GM12878 (cell line): ENCODE data around the gene ZNF780A. TPM values are rescaled to one million over a fixed set of nuclear protein-coding genes. Genes with fewer than 3 reads are reported as not detected.

Experiments used
- EZH2 ChIP-seq: IDR thresholded peaks from 2 replicates; pipeline ENCODE4 v1.6.1; 2012; ENCODE audit warnings: low read depth, mild to moderate bottlenecking, control low read depth, inconsistent platforms, low read length, borderline replicate concordance; ENCODE audit not compliant: control insufficient read depth
- POLR2AphosphoS5 ChIP-seq: IDR thresholded peaks from 2 replicates; pipeline ENCODE4 v1.6.1; 2011; ENCODE audit warnings: mild to moderate bottlenecking, low read length, inconsistent platforms
- polyA plus RNA-seq, 11 experiments: library from polyadenylated mRNA; depleted of rRNA in 4 of 11; unstranded in 6 of 11; stranded (reverse) in 5 of 11; fragments of >200 nt; fragmentation: Nextera tagmentation in 4 of 11; fragmentation: Illumina TruSeq in 1 of 11; extraction: Ambion mirVana in 4 of 11; extraction: Trizol in 1 of 11; gene quantifications; 1 replicate in 1 of 11; 2 replicates in 10 of 11; pipeline versions ENCODE4 v1.2.1 to v1.2.3, GENCODE V29; 2011 to 2016; ENCODE audit warnings: inconsistent platforms in 2 of 11, missing spikeins in 2 of 11, low read depth in 1 of 11
- total RNA-seq, 4 experiments: library from RNA; depleted of rRNA in 3 of 4; stranded (reverse); fragments of >200 nt in 3 of 4; fragmentation: Illumina TruSeq in 1 of 4; extraction: Trizol in 1 of 4; gene quantifications; 2 replicates each; pipeline versions ENCODE4 v1.2.1 to v1.2.3, GENCODE V29; 2013 to 2021
- TF ChIP-seq, protein P1 (sequence below): IDR thresholded peaks from 2 replicates; pipeline ENCODE4 v1.6.1; 2012; ENCODE audit warnings: improper control_type of control experiment, low read depth, low read length; ENCODE audit not compliant: insufficient replicate concordance
- TF ChIP-seq, protein P2 (sequence below): fragments of 450-650 bp; conservative IDR thresholded peaks from 2 replicates; pipeline ENCODE4 v1.6.1; 2017; ENCODE audit warnings: mild to moderate bottlenecking, moderate library complexity
- TF ChIP-seq, protein P3 (sequence below): IDR thresholded peaks from 2 replicates; pipeline ENCODE4 v1.6.1; 2012; ENCODE audit warnings: mild to moderate bottlenecking, low read depth, low read length

The ZNF780A gene
- total and polyA plus RNA-seq, 10 of the 15 experiments (the other 5 are each of a cell fraction or from before 2014, with no cell fraction given), result 10.9 to 27.6 (median 17.6) TPM

DNA sequence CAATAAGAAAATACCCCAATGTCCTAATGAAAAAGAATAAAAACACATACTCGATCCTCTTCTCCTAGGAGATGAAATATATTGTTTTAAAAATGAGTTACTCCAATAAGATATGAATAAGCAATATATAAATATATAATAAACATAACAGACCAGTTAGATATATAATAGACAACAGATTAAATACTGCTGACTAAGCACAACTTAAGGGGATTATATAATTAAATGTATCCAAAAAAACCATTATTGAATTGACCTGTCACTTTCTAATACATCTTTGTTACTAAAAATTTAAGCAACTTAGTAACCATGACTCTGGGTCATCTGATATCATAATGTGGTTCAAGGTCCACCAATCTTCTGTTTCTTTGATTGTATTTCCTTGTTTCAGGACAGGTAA, 20.7 kb downstream of the ZNF780A start (continued):
- TF ChIP-seq, protein P1, sequence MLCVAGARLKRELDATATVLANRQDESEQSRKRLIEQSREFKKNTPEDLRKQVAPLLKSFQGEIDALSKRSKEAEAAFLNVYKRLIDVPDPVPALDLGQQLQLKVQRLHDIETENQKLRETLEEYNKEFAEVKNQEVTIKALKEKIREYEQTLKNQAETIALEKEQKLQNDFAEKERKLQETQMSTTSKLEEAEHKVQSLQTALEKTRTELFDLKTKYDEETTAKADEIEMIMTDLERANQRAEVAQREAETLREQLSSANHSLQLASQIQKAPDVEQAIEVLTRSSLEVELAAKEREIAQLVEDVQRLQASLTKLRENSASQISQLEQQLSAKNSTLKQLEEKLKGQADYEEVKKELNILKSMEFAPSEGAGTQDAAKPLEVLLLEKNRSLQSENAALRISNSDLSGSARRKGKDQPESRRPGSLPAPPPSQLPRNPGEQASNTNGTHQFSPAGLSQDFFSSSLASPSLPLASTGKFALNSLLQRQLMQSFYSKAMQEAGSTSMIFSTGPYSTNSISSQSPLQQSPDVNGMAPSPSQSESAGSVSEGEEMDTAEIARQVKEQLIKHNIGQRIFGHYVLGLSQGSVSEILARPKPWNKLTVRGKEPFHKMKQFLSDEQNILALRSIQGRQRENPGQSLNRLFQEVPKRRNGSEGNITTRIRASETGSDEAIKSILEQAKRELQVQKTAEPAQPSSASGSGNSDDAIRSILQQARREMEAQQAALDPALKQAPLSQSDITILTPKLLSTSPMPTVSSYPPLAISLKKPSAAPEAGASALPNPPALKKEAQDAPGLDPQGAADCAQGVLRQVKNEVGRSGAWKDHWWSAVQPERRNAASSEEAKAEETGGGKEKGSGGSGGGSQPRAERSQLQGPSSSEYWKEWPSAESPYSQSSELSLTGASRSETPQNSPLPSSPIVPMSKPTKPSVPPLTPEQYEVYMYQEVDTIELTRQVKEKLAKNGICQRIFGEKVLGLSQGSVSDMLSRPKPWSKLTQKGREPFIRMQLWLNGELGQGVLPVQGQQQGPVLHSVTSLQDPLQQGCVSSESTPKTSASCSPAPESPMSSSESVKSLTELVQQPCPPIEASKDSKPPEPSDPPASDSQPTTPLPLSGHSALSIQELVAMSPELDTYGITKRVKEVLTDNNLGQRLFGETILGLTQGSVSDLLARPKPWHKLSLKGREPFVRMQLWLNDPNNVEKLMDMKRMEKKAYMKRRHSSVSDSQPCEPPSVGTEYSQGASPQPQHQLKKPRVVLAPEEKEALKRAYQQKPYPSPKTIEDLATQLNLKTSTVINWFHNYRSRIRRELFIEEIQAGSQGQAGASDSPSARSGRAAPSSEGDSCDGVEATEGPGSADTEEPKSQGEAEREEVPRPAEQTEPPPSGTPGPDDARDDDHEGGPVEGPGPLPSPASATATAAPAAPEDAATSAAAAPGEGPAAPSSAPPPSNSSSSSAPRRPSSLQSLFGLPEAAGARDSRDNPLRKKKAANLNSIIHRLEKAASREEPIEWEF, result no peak
- TF ChIP-seq, protein P2, sequence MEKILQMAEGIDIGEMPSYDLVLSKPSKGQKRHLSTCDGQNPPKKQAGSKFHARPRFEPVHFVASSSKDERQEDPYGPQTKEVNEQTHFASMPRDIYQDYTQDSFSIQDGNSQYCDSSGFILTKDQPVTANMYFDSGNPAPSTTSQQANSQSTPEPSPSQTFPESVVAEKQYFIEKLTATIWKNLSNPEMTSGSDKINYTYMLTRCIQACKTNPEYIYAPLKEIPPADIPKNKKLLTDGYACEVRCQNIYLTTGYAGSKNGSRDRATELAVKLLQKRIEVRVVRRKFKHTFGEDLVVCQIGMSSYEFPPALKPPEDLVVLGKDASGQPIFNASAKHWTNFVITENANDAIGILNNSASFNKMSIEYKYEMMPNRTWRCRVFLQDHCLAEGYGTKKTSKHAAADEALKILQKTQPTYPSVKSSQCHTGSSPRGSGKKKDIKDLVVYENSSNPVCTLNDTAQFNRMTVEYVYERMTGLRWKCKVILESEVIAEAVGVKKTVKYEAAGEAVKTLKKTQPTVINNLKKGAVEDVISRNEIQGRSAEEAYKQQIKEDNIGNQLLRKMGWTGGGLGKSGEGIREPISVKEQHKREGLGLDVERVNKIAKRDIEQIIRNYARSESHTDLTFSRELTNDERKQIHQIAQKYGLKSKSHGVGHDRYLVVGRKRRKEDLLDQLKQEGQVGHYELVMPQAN, result no peak
- TF ChIP-seq, protein P3, sequence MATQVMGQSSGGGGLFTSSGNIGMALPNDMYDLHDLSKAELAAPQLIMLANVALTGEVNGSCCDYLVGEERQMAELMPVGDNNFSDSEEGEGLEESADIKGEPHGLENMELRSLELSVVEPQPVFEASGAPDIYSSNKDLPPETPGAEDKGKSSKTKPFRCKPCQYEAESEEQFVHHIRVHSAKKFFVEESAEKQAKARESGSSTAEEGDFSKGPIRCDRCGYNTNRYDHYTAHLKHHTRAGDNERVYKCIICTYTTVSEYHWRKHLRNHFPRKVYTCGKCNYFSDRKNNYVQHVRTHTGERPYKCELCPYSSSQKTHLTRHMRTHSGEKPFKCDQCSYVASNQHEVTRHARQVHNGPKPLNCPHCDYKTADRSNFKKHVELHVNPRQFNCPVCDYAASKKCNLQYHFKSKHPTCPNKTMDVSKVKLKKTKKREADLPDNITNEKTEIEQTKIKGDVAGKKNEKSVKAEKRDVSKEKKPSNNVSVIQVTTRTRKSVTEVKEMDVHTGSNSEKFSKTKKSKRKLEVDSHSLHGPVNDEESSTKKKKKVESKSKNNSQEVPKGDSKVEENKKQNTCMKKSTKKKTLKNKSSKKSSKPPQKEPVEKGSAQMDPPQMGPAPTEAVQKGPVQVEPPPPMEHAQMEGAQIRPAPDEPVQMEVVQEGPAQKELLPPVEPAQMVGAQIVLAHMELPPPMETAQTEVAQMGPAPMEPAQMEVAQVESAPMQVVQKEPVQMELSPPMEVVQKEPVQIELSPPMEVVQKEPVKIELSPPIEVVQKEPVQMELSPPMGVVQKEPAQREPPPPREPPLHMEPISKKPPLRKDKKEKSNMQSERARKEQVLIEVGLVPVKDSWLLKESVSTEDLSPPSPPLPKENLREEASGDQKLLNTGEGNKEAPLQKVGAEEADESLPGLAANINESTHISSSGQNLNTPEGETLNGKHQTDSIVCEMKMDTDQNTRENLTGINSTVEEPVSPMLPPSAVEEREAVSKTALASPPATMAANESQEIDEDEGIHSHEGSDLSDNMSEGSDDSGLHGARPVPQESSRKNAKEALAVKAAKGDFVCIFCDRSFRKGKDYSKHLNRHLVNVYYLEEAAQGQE, result no peak
- TF ChIP-seq EZH2 (no peak), POLR2AphosphoS5 (no peak)
